C4-2B (cell line): ENCODE measurements around the gene TAPBPL.

Experiments
- H3K27ac ChIP-seq: fragments of 450-650 bp; 2 replicates; pipeline ENCODE4 v1.5.1; 2017
- ZFX ChIP-seq: fragments of 450-650 bp; IDR thresholded peaks from 2 replicates; pipeline ENCODE4 v1.6.1; 2017
- TF ChIP-seq, protein P1 (sequence below): fragments of 450-650 bp; conservative IDR thresholded peaks from 2 replicates; pipeline ENCODE4 v1.5.1; 2017; ENCODE audit warnings: mild to moderate bottlenecking

TAPBPL gene

DNA sequence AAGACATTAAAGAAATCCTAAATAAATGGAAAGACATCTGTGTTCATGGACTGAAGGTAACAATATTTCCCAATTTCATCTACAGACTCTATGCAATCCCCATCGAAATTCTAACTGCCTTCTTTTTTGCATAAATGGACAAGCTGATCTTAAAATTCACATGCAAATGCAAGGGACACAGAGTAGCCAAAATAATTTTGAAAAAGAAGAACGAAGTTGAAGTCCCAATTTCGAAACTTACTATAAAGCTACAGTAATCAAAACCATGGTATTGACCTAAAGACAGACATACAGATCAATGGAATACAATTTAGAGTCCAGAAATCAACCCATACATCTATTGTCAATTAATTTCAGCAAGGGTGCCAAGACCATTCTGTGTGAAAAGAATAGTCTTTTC lies 23.5 kb upstream of the TAPBPL start:
- TF ChIP-seq, protein P1, sequence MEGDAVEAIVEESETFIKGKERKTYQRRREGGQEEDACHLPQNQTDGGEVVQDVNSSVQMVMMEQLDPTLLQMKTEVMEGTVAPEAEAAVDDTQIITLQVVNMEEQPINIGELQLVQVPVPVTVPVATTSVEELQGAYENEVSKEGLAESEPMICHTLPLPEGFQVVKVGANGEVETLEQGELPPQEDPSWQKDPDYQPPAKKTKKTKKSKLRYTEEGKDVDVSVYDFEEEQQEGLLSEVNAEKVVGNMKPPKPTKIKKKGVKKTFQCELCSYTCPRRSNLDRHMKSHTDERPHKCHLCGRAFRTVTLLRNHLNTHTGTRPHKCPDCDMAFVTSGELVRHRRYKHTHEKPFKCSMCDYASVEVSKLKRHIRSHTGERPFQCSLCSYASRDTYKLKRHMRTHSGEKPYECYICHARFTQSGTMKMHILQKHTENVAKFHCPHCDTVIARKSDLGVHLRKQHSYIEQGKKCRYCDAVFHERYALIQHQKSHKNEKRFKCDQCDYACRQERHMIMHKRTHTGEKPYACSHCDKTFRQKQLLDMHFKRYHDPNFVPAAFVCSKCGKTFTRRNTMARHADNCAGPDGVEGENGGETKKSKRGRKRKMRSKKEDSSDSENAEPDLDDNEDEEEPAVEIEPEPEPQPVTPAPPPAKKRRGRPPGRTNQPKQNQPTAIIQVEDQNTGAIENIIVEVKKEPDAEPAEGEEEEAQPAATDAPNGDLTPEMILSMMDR = no peak
- TF ChIP-seq ZFX = no peak
- no peak overlapping the region for H3K27ac ChIP-seq

DNA sequence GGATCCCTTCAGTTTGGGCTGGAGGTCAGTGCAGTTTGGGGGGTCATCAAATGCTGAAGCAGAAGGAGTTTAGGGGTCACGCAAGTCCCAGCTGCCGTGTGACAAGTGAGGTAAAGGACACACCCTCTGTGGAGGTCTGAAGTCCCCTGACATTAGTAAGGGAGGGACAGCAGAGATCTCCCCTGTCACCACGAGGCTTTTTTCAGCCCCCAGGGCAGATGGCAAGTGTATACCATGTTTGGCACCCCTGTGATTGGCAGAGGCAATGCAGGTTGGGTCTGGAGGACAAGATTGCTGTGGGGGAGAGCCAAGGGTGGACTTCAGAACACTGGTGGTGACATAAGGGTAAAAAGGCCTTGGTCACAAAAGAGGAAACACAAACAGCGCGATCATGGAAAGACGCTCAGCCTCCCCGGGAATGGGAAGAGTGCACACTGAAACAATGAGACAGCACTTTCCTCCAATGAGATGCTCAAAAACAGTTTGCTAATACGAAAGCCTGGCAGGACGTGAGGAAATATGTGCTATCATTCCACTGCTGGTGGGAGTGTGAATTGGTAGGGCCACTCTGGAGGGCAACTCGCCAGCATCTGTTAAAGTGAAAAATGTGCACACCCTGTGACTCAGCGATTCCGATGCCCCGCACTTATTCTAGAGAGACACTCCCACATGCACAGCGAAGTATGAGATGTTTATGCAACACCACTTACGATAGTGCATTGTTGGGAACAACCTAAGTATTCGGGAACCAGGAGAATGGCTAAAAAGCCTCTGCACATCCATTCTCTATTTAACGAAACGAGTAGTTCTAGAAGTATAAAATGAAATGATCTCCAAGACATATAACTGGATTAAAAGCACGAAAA lies 21.5 kb upstream of the TAPBPL start:
- TF ChIP-seq, protein P1 = no peak
- no peak for TF ChIP-seq ZFX
- H3K27ac ChIP-seq = peak overlapping the region; percentile 92

DNA sequence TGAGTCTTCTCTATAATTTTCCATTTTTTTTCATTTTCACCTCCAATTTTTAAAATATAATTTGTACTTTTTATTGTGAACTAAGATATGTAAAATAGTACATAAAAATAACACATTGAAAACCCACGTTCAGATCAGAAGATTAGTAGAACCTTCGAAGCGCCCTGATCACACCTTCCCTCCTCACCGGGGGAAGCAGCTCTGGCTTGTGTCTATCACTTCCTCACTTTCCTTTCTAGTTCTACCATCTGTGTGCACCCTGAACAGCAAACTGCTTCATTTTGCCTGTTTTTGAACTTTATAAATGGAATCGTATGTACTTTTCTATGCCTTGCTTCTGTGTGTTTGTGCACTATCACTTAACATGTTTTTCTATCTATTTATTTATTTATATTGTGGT lies 18.9 kb upstream of the TAPBPL start:
- no peak for TF ChIP-seq ZFX
- TF ChIP-seq, protein P1 = no peak
- H3K27ac ChIP-seq = no peak overlapping the region

DNA sequence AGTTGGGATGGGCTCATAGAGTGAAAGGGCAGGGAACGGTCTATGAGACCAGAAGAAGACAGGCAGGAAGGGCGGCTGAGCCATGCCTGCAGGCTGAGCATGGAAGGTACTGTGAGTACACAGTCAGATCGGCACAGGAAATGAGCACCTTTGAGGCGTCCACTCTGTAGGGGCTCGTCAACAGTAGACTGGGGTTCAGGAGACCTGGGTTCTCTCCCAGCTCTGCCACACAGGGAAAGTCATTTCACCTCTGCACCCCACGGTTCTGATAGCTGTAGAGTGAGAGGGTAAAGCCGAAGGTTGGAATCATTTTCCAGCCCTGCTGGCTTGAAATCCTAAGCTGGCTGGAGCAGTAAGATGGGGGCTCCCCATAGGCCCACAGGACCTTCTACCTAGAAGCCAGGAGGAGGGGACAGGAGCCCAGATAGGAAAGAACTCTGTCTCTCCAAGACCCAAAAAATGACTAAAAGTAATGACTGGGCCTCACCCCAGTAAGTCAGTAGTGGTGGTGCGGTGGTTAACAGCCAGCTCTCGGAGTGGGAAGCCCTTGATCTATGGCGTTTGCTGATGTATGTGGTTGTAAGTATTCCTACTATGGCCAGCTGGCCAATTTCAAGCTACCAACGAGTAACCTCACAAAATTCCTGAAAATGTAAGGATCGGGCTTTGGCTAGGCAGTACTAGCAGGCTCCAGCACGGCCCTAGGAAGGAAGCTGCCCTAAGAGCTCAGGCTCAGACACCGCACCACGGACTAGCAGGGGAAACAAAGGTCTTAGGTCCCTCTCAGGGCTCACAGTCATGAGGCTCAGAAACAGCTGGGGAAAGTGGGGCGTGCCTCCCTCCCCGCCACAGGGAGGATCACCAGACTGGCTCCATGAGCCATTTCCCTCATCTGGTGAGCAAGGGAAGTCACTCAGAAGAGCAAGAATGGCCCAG lies 17.4 kb upstream of the TAPBPL start:
- no peak overlapping the region for H3K27ac ChIP-seq
- no peak for TF ChIP-seq ZFX
- TF ChIP-seq, protein P1 = no peak

DNA sequence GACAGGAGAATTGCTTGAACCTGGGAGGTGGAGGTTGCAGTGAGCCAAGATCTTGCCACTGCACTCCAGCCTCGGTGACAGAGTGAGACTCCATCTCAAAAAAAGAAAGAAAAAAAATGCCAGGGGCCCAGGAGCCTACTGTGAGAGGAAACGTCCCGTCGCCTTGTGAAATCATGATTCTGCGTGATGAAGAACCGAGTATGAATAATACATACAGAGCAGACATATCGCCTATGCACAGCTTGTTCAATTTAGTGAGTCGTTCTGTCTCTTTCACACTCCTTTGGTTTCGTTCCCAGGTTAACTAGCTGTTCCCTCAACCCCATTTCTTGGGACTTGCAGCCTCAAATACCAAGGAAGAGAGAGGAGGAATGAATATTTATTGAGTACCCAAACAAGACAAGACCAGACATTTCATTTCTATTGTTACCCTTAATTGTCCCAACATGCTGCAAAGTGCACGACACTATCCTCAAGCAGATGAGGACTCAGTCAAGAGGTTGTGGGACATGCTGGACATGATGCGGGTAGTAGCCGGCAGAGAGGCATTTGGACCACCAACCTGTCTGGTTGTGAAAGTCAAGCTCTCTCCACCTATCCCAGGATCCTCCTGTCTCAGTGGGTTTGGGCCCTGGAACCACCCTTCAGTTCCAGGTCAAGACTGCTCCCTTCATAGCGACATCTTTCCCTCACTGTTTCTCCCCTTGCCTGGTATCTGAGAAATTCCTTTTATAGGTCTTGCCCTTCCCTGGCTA lies 15.7 kb upstream of the TAPBPL start:
- TF ChIP-seq ZFX = no peak
- TF ChIP-seq, protein P1 = no peak

DNA sequence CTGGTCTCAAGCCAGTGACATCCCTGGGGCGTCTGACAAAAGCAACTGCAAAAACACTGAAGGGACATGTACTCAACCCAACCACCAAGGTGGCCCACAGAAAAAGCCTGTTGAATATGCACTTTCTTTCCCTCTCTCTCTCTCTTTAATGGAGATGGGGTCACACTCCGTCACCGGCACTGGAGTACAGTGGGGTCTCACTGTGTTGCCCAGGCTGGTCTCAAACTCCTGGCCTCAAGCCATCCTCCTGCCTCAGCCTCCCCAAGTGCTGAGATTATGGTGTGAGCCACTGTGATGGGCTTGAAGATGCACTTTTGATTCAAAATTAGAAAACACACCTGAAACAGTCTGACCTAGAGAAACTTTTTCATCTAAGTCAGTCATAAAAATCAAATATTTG lies 14.3 kb upstream of the TAPBPL start:
- TF ChIP-seq ZFX = no peak
- TF ChIP-seq, protein P1 = no peak
- no peak overlapping the region for H3K27ac ChIP-seq

More for the DNA sequence above, 15.7 kb upstream of the TAPBPL start:
- H3K27ac ChIP-seq = no peak overlapping the region
